Osteoblast (primary cell): ENCODE results near the gene ERFL. TPM values are rescaled to one million over a fixed set of nuclear protein-coding genes. Genes with fewer than 3 reads are reported as not detected.

Experiments
- DNase-seq: peaks from one replicate; pipeline ENCODE4 v3.0.0; 2011; ENCODE audit warnings: low spot score, mixed read lengths; ENCODE audit not compliant: insufficient read length; ENCODE audit errors: missing footprints
- H2AFZ ChIP-seq: 2 replicates; pipeline ENCODE4 v1.6.0; 2011; ENCODE audit warnings: mild to moderate bottlenecking, low read length
- H3K27ac ChIP-seq: 2 replicates; pipeline ENCODE4 v1.5.1; 2011; ENCODE audit warnings: mild to moderate bottlenecking, low read depth, low read length, moderate library complexity
- H3K27me3 ChIP-seq: 2 replicates; pipeline ENCODE4 v1.6.0; 2012; ENCODE audit warnings: mild to moderate bottlenecking, control low read depth, inconsistent platforms, low read length, moderate library complexity; ENCODE audit not compliant: insufficient read depth
- H3K36me3 ChIP-seq: 2 replicates; pipeline ENCODE4 v1.5.1; 2011; ENCODE audit warnings: mild to moderate bottlenecking, low read length, control low read depth, moderate library complexity; ENCODE audit not compliant: insufficient read depth
- H3K4me1 ChIP-seq: 2 replicates; pipeline ENCODE4 v1.5.1; 2011; ENCODE audit warnings: mild to moderate bottlenecking, low read length, control low read depth, moderate library complexity; ENCODE audit not compliant: insufficient read depth
- H3K4me2 ChIP-seq: 2 replicates; pipeline ENCODE4 v1.6.0; 2011; ENCODE audit warnings: mild to moderate bottlenecking, low read length; ENCODE audit not compliant: insufficient read depth
- H3K4me3 ChIP-seq: fragments of 200-600 bp; sonication (generic); 3 replicates; pipeline ENCODE4 v1.5.1; 2012; ENCODE audit warnings: mild to moderate bottlenecking, low read length, inconsistent platforms; ENCODE audit not compliant: insufficient read depth
- H3K79me2 ChIP-seq: 2 replicates; pipeline ENCODE4 v1.6.0; 2012; ENCODE audit warnings: mild to moderate bottlenecking, low read length, control low read depth, inconsistent platforms; ENCODE audit not compliant: insufficient read depth
- H3K9me3 ChIP-seq: 2 replicates; pipeline ENCODE4 v1.5.1; 2011; ENCODE audit warnings: low read depth, low read length, control low read depth
- H4K20me1 ChIP-seq: 2 replicates; pipeline ENCODE4 v1.6.0; 2012; ENCODE audit warnings: mild to moderate bottlenecking, low read length, control low read depth; ENCODE audit not compliant: insufficient read depth
- total RNA-seq: library from RNA; depleted of rRNA; stranded (reverse); fragments of >200 nt; gene quantifications from 2 replicates; pipeline ENCODE4 v1.2.3, GENCODE V29; 2012
- TF ChIP-seq, protein P1 (sequence below): IDR thresholded peaks from 2 replicates; pipeline ENCODE4 v1.5.1; 2011; ENCODE audit warnings: mild to moderate bottlenecking, low read depth, low read length, moderate library complexity; ENCODE audit errors: extremely low read depth

The ERFL gene
- total RNA-seq, 1 donor = under 0.01 TPM

DNA sequence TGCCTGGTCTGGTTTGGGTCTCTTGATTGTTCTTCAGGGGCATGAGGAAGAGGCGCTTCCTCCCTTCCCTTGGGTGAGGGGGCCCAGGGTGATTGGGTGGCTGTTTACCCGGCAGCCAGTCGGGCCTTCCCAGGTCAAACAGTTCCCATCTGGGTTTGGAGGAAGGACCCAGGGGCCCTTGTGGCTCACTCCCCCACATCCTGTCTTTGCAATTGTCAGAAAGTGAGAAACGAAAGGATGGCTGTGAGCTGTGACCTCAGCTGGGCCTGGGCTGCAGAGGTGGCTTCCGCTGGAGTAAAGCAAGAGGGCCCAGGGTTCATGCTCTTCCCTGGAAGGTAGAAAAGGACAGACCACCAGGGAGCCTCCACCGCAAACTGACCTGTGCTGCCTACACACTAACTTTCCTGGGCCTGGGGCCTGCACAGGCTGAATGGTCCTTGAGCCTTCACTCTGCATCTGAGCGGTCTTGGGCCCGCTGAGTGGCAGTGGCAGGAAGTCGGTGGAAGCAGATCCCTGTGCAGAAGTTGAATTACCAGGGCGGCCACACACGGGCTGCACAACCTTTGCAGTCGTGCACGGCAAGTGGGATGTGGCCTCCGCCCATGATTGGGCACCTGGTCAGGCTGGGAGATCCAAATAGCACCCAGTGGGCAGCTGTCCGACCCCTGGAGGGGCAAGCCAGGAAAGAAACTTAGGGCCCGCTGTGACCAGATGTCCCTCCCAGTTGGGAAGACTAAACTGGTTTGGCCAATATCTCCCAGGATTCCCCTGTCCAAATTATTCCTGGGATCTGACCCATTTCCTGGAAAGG lies 56.5 kb downstream of the ERFL start:
- Histone ChIP-seq H3K27ac (no peak overlapping the region), H3K79me2 (peaks cover 22% of the 10 kb centered on the region), H2AFZ (no peak overlapping the region), H3K9me3 (no peaks in the 10 kb centered on the region), H4K20me1 (peaks cover 49% of the 10 kb centered on the region), H3K4me2 (no peak overlapping the region), H3K36me3 (peaks cover 49% of the 10 kb centered on the region), H3K27me3 (no peaks in the 10 kb centered on the region), H3K4me1 (no peaks in the 10 kb centered on the region), H3K4me3 (no peak overlapping the region)
- no peak for DNase-seq
- TF ChIP-seq, protein P1, sequence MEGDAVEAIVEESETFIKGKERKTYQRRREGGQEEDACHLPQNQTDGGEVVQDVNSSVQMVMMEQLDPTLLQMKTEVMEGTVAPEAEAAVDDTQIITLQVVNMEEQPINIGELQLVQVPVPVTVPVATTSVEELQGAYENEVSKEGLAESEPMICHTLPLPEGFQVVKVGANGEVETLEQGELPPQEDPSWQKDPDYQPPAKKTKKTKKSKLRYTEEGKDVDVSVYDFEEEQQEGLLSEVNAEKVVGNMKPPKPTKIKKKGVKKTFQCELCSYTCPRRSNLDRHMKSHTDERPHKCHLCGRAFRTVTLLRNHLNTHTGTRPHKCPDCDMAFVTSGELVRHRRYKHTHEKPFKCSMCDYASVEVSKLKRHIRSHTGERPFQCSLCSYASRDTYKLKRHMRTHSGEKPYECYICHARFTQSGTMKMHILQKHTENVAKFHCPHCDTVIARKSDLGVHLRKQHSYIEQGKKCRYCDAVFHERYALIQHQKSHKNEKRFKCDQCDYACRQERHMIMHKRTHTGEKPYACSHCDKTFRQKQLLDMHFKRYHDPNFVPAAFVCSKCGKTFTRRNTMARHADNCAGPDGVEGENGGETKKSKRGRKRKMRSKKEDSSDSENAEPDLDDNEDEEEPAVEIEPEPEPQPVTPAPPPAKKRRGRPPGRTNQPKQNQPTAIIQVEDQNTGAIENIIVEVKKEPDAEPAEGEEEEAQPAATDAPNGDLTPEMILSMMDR = no peak

DNA sequence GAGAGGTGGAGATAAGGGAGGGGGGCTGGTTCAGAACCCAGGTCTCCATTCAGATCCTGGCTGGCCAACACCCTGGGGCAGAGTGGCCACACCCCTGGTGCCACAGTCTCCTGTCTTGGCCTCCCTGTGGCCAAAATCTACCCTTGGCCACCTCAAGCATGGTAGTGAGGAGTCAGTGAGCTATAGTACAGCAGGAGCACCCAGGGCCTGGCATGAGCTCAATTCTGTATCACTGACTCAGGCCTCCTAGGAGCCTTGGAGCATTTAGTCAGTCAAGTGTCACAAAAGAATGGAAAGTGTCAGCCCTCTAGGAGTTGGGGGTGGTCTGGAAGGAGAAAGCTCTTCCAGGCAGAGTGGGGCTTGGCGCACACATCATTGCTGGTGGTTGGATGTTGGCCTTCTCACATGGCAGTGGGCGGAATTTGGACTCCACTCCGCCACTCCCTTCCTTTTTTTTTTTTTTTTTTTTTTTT lies 57.8 kb downstream of the ERFL start:
- no peaks in the 10 kb centered on the region for H3K27me3 ChIP-seq
- TF ChIP-seq, protein P1 = no peak
- peaks cover 30% of the 10 kb centered on the region for H3K79me2 ChIP-seq
- H2AFZ ChIP-seq = no peak overlapping the region
- no peak overlapping the region for H3K4me3 ChIP-seq
- H3K4me2 ChIP-seq = no peak overlapping the region
- H3K27ac ChIP-seq = no peak overlapping the region
- H4K20me1 ChIP-seq = peaks cover 56% of the 10 kb centered on the region
- H3K4me1 ChIP-seq = no peaks in the 10 kb centered on the region
- peak; percentile 89 for DNase-seq
- no peaks in the 10 kb centered on the region for H3K9me3 ChIP-seq
- peaks cover 58% of the 10 kb centered on the region for H3K36me3 ChIP-seq

DNA sequence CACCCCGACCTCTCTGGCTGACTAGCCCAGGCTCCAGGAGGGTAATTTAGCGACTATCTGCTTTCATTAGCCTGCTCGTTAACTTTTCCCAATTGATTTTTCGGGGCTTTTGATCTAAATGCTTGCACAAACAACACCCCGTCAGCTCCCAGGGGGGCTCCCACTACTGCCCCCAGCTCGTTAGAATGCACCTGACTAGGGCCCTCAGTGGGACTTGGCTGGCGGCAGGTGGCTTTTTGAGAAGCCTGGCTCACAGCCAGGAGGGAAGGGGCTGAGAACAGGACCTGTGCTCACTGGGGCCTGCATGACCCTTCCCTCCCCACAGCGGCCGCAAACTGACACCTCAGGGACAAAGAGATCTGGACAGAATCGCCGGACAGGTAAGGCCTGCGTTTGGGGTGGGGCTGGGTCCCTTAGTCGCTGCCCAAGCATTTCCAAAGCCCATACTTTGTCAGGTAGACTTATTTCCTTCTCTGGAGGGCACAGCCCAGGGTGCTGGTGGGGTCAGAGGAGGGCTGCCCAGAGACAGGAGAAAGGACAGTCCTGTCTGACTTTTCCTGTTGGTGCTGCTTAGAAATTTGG lies 58.8 kb downstream of the ERFL start:
- Histone ChIP-seq H3K27me3 (no peaks in the 10 kb centered on the region), H3K4me3 (no peak overlapping the region), H3K4me1 (peaks cover under 1% of the 10 kb centered on the region), H4K20me1 (peaks cover 65% of the 10 kb centered on the region), H2AFZ (no peak overlapping the region), H3K79me2 (peaks cover 40% of the 10 kb centered on the region), H3K36me3 (peaks cover 67% of the 10 kb centered on the region), H3K27ac (no peak overlapping the region), H3K4me2 (no peak overlapping the region), H3K9me3 (no peaks in the 10 kb centered on the region)
- TF ChIP-seq, protein P1 = no peak
- no peak for DNase-seq

DNA sequence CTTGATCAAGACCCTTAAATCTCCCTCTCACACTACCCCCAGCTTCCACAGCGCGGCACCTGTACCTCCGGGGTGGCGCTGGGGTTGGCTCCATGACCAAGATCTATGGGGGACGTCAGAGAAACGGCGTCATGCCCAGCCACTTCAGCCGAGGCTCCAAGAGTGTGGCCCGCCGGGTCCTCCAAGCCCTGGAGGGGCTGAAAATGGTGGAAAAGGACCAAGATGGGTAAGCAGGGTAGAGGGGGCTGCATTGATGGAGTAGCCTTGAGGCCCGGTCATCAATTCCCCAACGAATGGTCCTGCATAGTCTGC lies 59.3 kb downstream of the ERFL start:
- H3K79me2 ChIP-seq = peaks cover 45% of the 10 kb centered on the region
- peaks cover 72% of the 10 kb centered on the region for H3K36me3 ChIP-seq
- H4K20me1 ChIP-seq = peaks cover 71% of the 10 kb centered on the region
- no peak overlapping the region for H2AFZ ChIP-seq
- H3K4me3 ChIP-seq = no peak overlapping the region
- no peak overlapping the region for H3K27ac ChIP-seq
- H3K9me3 ChIP-seq = no peaks in the 10 kb centered on the region
- H3K4me2 ChIP-seq = no peak overlapping the region
- H3K4me1 ChIP-seq = peaks cover 4% of the 10 kb centered on the region
- H3K27me3 ChIP-seq = no peaks in the 10 kb centered on the region
- no peak for DNase-seq
- TF ChIP-seq, protein P1 = no peak
